ENCODE data around the gene TAF1.
"Not testable (repeated sequence)": the region's sequence is repeated elsewhere in the genome, so short reads cannot be mapped to it uniquely, and the experiment has no call there.

DNA sequence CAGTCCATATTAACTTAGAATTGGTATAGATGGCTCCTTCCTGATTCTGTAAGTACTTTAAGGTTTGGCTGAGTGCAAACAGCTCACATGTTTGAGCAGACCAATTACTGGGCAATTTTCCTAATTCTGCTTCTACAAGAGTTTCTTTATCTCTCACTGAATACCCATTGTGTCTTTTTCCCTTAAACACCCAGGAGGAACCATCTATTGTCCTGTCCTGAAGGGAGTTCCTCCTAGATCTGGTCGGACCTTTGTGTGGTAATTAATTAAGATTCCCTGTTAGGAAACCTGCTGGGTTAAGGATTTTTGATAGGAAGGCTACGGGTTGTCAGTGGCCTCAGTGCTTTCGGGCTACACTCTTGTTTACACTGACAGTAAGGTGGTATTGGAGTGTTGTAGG, 129.8 kb downstream of the TAF1 start:
- not testable (repeated sequence) for TF ChIP-seq EZH2 (IDR thresholded peaks at IDR 0.05; ENCODE audit: borderline replicate concordance, low read length)
- TF ChIP-seq, protein P1, sequence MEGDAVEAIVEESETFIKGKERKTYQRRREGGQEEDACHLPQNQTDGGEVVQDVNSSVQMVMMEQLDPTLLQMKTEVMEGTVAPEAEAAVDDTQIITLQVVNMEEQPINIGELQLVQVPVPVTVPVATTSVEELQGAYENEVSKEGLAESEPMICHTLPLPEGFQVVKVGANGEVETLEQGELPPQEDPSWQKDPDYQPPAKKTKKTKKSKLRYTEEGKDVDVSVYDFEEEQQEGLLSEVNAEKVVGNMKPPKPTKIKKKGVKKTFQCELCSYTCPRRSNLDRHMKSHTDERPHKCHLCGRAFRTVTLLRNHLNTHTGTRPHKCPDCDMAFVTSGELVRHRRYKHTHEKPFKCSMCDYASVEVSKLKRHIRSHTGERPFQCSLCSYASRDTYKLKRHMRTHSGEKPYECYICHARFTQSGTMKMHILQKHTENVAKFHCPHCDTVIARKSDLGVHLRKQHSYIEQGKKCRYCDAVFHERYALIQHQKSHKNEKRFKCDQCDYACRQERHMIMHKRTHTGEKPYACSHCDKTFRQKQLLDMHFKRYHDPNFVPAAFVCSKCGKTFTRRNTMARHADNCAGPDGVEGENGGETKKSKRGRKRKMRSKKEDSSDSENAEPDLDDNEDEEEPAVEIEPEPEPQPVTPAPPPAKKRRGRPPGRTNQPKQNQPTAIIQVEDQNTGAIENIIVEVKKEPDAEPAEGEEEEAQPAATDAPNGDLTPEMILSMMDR (conservative IDR thresholded peaks at IDR 0.05 in 1 of 2, IDR thresholded peaks at IDR 0.05 in 1 of 2; ENCODE audit: extremely low read depth in 1 of 2, insufficient read depth in 1 of 2, low read depth in 1 of 2, low read length in 2 of 2) = not testable (repeated sequence)
